K562 (cell line): ENCODE results near the gene YBX1. TPM values are rescaled to one million over a fixed set of nuclear protein-coding genes. Genes with fewer than 3 reads are reported as not detected.
A peak's percentile ranks its signal among the peaks of the same experiment; 100 is the strongest.

Experiments
- ATAC-seq: fragments of 200-7000 bp; cut with Tn5 transposase; 3 replicates; pipeline ENCODE4 v1.9.1; 2020; ENCODE audit warnings: moderate library complexity
- BruUV-seq: library from RNA; stranded (reverse); fragments of 400-500 nt; replicated peaks from 2 replicates; lab custom pipeline; 2021; lab: Mats Ljungman, UMichigan
- CTCF ChIA-PET: fragments of 300-600 bp; formaldehyde crosslinking; extraction: SDS; loops from one replicate; lab custom pipeline; 2021; ENCODE audit warnings: low intra/inter-chr PET ratio; lab: Yijun Ruan, JAX
- POLR2A ChIA-PET: fragments of 300-600, 350-650 bp; sonication (Branson Sonifier 250); formaldehyde crosslinking; extraction: SDS; loops from one replicate; lab custom pipeline; 2021; ENCODE audit warnings: antibody characterized with exemption, inconsistent platforms; lab: Yijun Ruan, JAX
- DNase-seq, 4 experiments: peaks; one replicate each; pipeline versions ENCODE4 v3.0.0 to v3.0.0-alpha.2; 2011 to 2018; ENCODE audit warnings: low spot score in 3 of 4, mixed read lengths in 3 of 4; ENCODE audit errors: extremely low read depth in 1 of 4
- FAIRE-seq: peaks from 2 replicates; lab custom pipeline; 2011; peaks lifted over from hg19 to GRCh38; lab: Jason Lieb, UNC
- H2AFZ ChIP-seq: 2 replicates; pipeline ENCODE4 v1.6.0; 2011; ENCODE audit warnings: low read depth, low read length, control low read depth, inconsistent platforms
- H3K27ac ChIP-seq: fragments of 200-600 bp; 3 replicates; pipeline ENCODE4 v1.8.0; 2011; ENCODE audit warnings: low read depth, mild to moderate bottlenecking, control low read depth, inconsistent platforms, low read length, moderate library complexity, mixed read lengths; ENCODE audit errors: extremely low read depth
- H3K27me3 ChIP-seq, 2 experiments: fragments of 300-600 bp in 1 of 2; 2 replicates in 1 of 2; 3 replicates in 1 of 2; pipeline versions ENCODE4 v1.6.0 to v1.8.0; 2011; ENCODE audit warnings: inconsistent platforms in 2 of 2, low read length in 2 of 2, mild to moderate bottlenecking in 1 of 2, mixed read lengths in 1 of 2, moderate library complexity in 1 of 2; ENCODE audit not compliant: control insufficient read depth in 2 of 2, insufficient read depth in 2 of 2
- H3K36me3 ChIP-seq: fragments of 300-600 bp; 3 replicates; pipeline ENCODE4 v1.8.0; 2011; ENCODE audit warnings: mild to moderate bottlenecking, low read length, inconsistent platforms; ENCODE audit not compliant: control insufficient read depth, insufficient read depth
- H3K4me1 ChIP-seq, 2 experiments: fragments of 200-600 bp in 1 of 2; replicated peaks in 1 of 2; 2 replicates in 1 of 2; 3 replicates in 1 of 2; pipeline versions ENCODE4 v1.5.1 to v1.8.0; 2011; ENCODE audit warnings: inconsistent platforms in 2 of 2, low read length in 2 of 2, mild to moderate bottlenecking in 1 of 2, mixed read lengths in 1 of 2, moderate library complexity in 1 of 2; ENCODE audit not compliant: control insufficient read depth in 2 of 2, insufficient read depth in 2 of 2
- H3K4me2 ChIP-seq: 2 replicates; pipeline ENCODE4 v1.6.1; 2011; ENCODE audit warnings: low read length, control low read depth, inconsistent platforms, mixed read lengths; ENCODE audit not compliant: insufficient read depth
- H3K4me3 ChIP-seq: fragments of 200-600 bp; sonication (generic), shearing (Covaris generic); 2 replicates; pipeline ENCODE4 v1.5.1; 2016; ENCODE audit warnings: control low read depth, inconsistent platforms
- H3K79me2 ChIP-seq: fragments of 200-600 bp; 3 replicates; pipeline ENCODE4 v1.8.0; 2011; ENCODE audit warnings: low read length, inconsistent platforms; ENCODE audit not compliant: control insufficient read depth, insufficient read depth
- H3K9ac ChIP-seq, 2 experiments: 2 replicates each; pipeline versions ENCODE4 v1.6.0 to v1.6.1; 2011; ENCODE audit warnings: low read depth in 2 of 2, low read length in 2 of 2, control low read depth in 1 of 2, inconsistent platforms in 1 of 2, mild to moderate bottlenecking in 1 of 2, mixed read lengths in 1 of 2; ENCODE audit not compliant: insufficient read depth in 1 of 2
- H3K9me1 ChIP-seq: one replicate; pipeline ENCODE4 v1.6.0; 2011; ENCODE audit warnings: inconsistent platforms, mild to moderate bottlenecking, low read length, moderate library complexity; ENCODE audit not compliant: control insufficient read depth, insufficient read depth
- H3K9me3 ChIP-seq: replicated peaks from 2 replicates; pipeline ENCODE4 v1.5.1; 2011; ENCODE audit warnings: low read depth, low read length, inconsistent platforms; ENCODE audit not compliant: control insufficient read depth, insufficient read depth
- H4K20me1 ChIP-seq: replicated peaks from 2 replicates; pipeline ENCODE4 v1.6.1; 2011; ENCODE audit warnings: low read length, inconsistent platforms, mixed read lengths; ENCODE audit not compliant: control insufficient read depth, insufficient read depth
- CHAMP1 ChIP-seq: fragments of 450-650 bp; IDR thresholded peaks from 2 replicates; pipeline ENCODE4 v1.6.1; 2016; ENCODE audit warnings: mild to moderate bottlenecking
- EGR1 ChIP-seq: fragments of 450-650 bp; conservative IDR thresholded peaks from 2 replicates; pipeline ENCODE4 v1.6.1; 2017; ENCODE audit warnings: mild to moderate bottlenecking
- RAD21 ChIP-seq, 2 experiments: fragments of 250-450 bp in 1 of 2; fragments of 450-650 bp in 1 of 2; sonication (Bioruptor Pico) in 1 of 2; formaldehyde crosslinking in 1 of 2; IDR thresholded peaks in 1 of 2; conservative IDR thresholded peaks in 1 of 2; 2 replicates each; pipeline versions ENCODE4 v1.4.0 to v1.8.0; 2020 to 2022; ENCODE audit warnings: mild to moderate bottlenecking in 2 of 2, moderate library complexity in 1 of 2
- RAD51 ChIP-seq: fragments of 450-650 bp; IDR thresholded peaks from 2 replicates; pipeline ENCODE4 v1.7.1; 2016; ENCODE audit warnings: low read depth, mild to moderate bottlenecking, borderline replicate concordance
- WGBS: fragments of 100-300 bp; shearing (Covaris generic); methylation state at CpG from one replicate; pipeline ENCODE4 v1.1.6; 2016; ENCODE audit warnings: low coverage, mixed read lengths; ENCODE audit not compliant: insufficient coverage; ENCODE audit errors: missing lambda C conversion rate; 5-methylcytosine and 5-hydroxymethylcytosine counted together
- in situ Hi-C: fragments of 300-500 bp; cut with MboI; formaldehyde crosslinking; loops from 4 replicates; pipeline ENCODE4 v1.15.0; 2018; ENCODE audit warnings: inconsistent platforms, mixed read lengths
- intact Hi-C: fragments of 100-400 bp; cut with micrococcal nuclease; formaldehyde crosslinking; loops from 2 replicates; pipeline ENCODE4 v1.14.2; 2022
- polyA plus RNA-seq, 8 experiments: library from polyadenylated mRNA; depleted of rRNA in 4 of 8; stranded (reverse) in 5 of 8; unstranded in 3 of 8; fragments of >200 nt; fragmentation: Nextera tagmentation in 2 of 8; fragmentation: Illumina TruSeq in 1 of 8; extraction: Ambion mirVana in 2 of 8; extraction: Trizol in 1 of 8; gene quantifications; 2 replicates each; pipeline versions ENCODE4 v1.2.1 to v1.2.3, GENCODE V29; 2011 to 2014; ENCODE audit warnings: inconsistent platforms in 1 of 8, missing spikeins in 1 of 8
- total RNA-seq, 7 experiments: library from RNA; depleted of rRNA in 6 of 7; stranded (reverse); fragments of >200 nt in 6 of 7; fragmentation: Illumina TruSeq in 2 of 7; extraction: Trizol in 2 of 7; gene quantifications; 2 replicates each; pipeline versions ENCODE4 v1.2.1 to v1.2.3, GENCODE V29; 2011 to 2021; ENCODE audit warnings: low replicate concordance in 1 of 7

YBX1 gene
- total and polyA plus RNA-seq, 9 of the 15 experiments (the other 6 are each of a cell fraction or from before 2014, with no cell fraction given): 363 to 1,955 (median 1,216) TPM

- Histone ChIP-seq H3K4me1 (peaks cover 0 to 43% of the 10 kb centered on the region in 2 experiments; a peak in 3 of 5 replicates), H3K4me3 (no peak within 1 kb of the TSS), H3K4me2 (no peak within 1 kb of the TSS), H4K20me1 (peaks cover 5% of the 10 kb centered on the region; the same call in 1 of the 2 replicates), H3K27ac (no peak within 1 kb of the TSS), H3K36me3 (no peaks in the 10 kb centered on the region), H2AFZ (no peak within 1 kb of the TSS), H3K9me3 (no peaks in the 10 kb centered on the region), H3K9me1 (peaks cover 5% of the 10 kb centered on the region), H3K9ac (peak within 1 kb of the TSS in 1 of 2 experiments; percentile 2; a peak in 1 of 4 replicates), H3K27me3 (peaks cover 4 to 33% of the 10 kb centered on the region in 2 experiments; a peak in 4 of 5 replicates), H3K79me2 (no peaks in the 10 kb centered on the region)
- intact Hi-C loops: loop anchor here (10.0 kb wide), 2 partner anchors 395 to 595 kb away; no protein-coding TSS in a partner anchor
- peak; percentile 19 for ATAC-seq
- in situ Hi-C loops: loop anchor here (10.0 to 25.0 kb wide), 2 partner anchors 153 to 395 kb away; no protein-coding TSS in a partner anchor
- FAIRE-seq: peak; percentile 63
- peak; percentile 23 to 79 (median 58) for DNase-seq
- no TSS peak for BruUV-seq
- 9% methylated on average over 27 of the region's 27 CpGs for WGBS
- ChIA-PET CTCF (no interaction called here), POLR2A (interaction anchor here (0.6 to 0.9 kb wide), 4 partner anchors 57 to 528 kb away, joined by 3 read pairs; no protein-coding TSS in a partner anchor)
- peak; percentile 22; the same call in 1 of the 2 replicates for TF ChIP-seq EGR1
- no peak for TF ChIP-seq RAD21 (CRISPR knock-in tag; conservative IDR thresholded peaks at IDR 0.05 in 1 of 2, IDR thresholded peaks at IDR 0.05 in 1 of 2)
- TF ChIP-seq RAD51: no peak
- no peak for TF ChIP-seq CHAMP1
Measured at GRCh38 chr1:42739753-42740700, 57.8 kb downstream of the YBX1 start, which contains the start of gene CLDN19. Gene CLDN19, minus strand, starts transcription at chr1:42740236. Its CDS starts 173 bp downstream, at chr1:42740063.
